K562 treated with DMSO at 1 percent for 24 hours (cell line): ENCODE measurements around the gene SLC13A2. TPM values are rescaled to one million over a fixed set of nuclear protein-coding genes. Genes with fewer than 3 reads are reported as not detected.

Source experiments
- total RNA-seq: library from RNA; unstranded; fragments of 300-600 nt; gene quantifications from 2 replicates; pipeline ENCODE4 v1.2.3, GENCODE V29; 2022; ENCODE audit warnings: low read depth; ENCODE audit not compliant: insufficient read depth

The SLC13A2 gene
- total RNA-seq = not detected in 2 replicates

GRCh38 chr17:28473542-28473941, at the start of gene SLC13A2:
SLC13A2 (plus strand) TSS chr17:28473644; CDS start chr17:28473713, 69 bp downstream.

GRCh38 chr17:28505986-28506665, 32.7 kb downstream of the SLC13A2 start, which contains the start of gene FOXN1:
FOXN1 (plus strand) TSS chr17:28506348; CDS start chr17:28523970, 17,622 bp downstream.

Other genes starting within 250 kb of the SLC13A2 start
- 27.9 and 29.0 TPM in 2 replicates for gene TMEM97, start 154.4 kb upstream of the SLC13A2 start, total RNA-seq
- 39.5 and 43.3 TPM in 2 replicates for gene IFT20, start 138.2 kb upstream of the SLC13A2 start, total RNA-seq
- 20.1 and 20.4 TPM in 2 replicates for gene TNFAIP1, start 137.9 kb upstream of the SLC13A2 start, total RNA-seq
- 91.1 and 93.0 TPM in 2 replicates for gene POLDIP2, start 116.1 kb upstream of the SLC13A2 start, total RNA-seq
- not detected in 2 replicates for gene SEBOX, start 108.4 kb upstream of the SLC13A2 start, total RNA-seq
- 0.49 and 1.5 TPM in 2 replicates for gene VTN, start 103.3 kb upstream of the SLC13A2 start, total RNA-seq
- gene SARM1, start 102.0 kb upstream of the SLC13A2 start, total RNA-seq = 0.57 and 0.87 TPM in 2 replicates
- gene SLC46A1, start 67.4 kb upstream of the SLC13A2 start, total RNA-seq = 4.1 and 4.9 TPM in 2 replicates
- gene FOXN1, start 32.7 kb downstream of the SLC13A2 start, total RNA-seq = not detected in 2 replicates
- gene UNC119, start 79.0 kb downstream of the SLC13A2 start, total RNA-seq = 47.2 TPM in 2 replicates
- 110 and 111 TPM in 2 replicates for gene PIGS, start 97.9 kb downstream of the SLC13A2 start, total RNA-seq
- 74.9 and 81.6 TPM in 2 replicates for gene ALDOC, start 103.3 kb downstream of the SLC13A2 start, total RNA-seq
- 133 and 134 TPM in 2 replicates for gene SPAG5, start 125.4 kb downstream of the SLC13A2 start, total RNA-seq
- gene RSKR, start 140.5 kb downstream of the SLC13A2 start, total RNA-seq = 12.5 and 13.3 TPM in 2 replicates
- gene BLTP2, start 171.5 kb downstream of the SLC13A2 start, total RNA-seq = 74.6 and 78.3 TPM in 2 replicates
- gene SDF2, start 188.3 kb downstream of the SLC13A2 start, total RNA-seq = 69.7 and 76.5 TPM in 2 replicates
- gene SUPT6H, start 188.6 kb downstream of the SLC13A2 start, total RNA-seq = 70.0 and 74.8 TPM in 2 replicates
- 4.4 and 6.8 TPM in 2 replicates for gene PROCA1, start 238.2 kb downstream of the SLC13A2 start, total RNA-seq
- gene RAB34, start 244.2 kb downstream of the SLC13A2 start, total RNA-seq = 0.23 TPM in 1 of 2 replicates, not detected in the other
- 2,462 and 2,542 TPM in 2 replicates for gene RPL23A, start 246.3 kb downstream of the SLC13A2 start, total RNA-seq